Lung (tissue), 12 donors: ENCODE results near the gene KCNJ4. TPM values are rescaled to one million over a fixed set of nuclear protein-coding genes. Genes with fewer than 3 reads are reported as not detected.

ENCODE experiments used
- ATAC-seq: fragments of 200-7000 bp; cut with Tn5 transposase; one replicate; pipeline ENCODE4 v1.9.1; 2020; ENCODE audit warnings: moderate number of reproducible peaks; ENCODE audit not compliant: insufficient read depth, low FRiP score
- DNase-seq, 3 donors: peaks; one replicate each; pipeline ENCODE4 v3.0.0-alpha.2; 2013 to 2017
- H3K27ac ChIP-seq, 2 donors: one replicate each; pipeline ENCODE4 v1.5.1; 2013; ENCODE audit warnings: mild to moderate bottlenecking in 2 of 2, moderate library complexity in 2 of 2, control low read depth in 1 of 2, inconsistent platforms in 1 of 2, low read depth in 1 of 2, low read length in 1 of 2
- H3K27me3 ChIP-seq, 3 donors: one replicate each; pipeline ENCODE4 v1.5.1; 2013; ENCODE audit warnings: low read length in 2 of 3; ENCODE audit not compliant: control insufficient read depth in 3 of 3, insufficient read depth in 3 of 3
- H3K36me3 ChIP-seq, 4 donors: one replicate each; pipeline ENCODE4 v1.5.1; 2013; ENCODE audit warnings: low read length in 4 of 4, mild to moderate bottlenecking in 1 of 4, moderate library complexity in 1 of 4; ENCODE audit not compliant: control insufficient read depth in 4 of 4, insufficient read depth in 4 of 4
- H3K4me1 ChIP-seq, 5 donors: one replicate each; pipeline ENCODE4 v1.5.1; 2013; ENCODE audit warnings: low read length in 5 of 5, mild to moderate bottlenecking in 2 of 5, moderate library complexity in 1 of 5; ENCODE audit not compliant: control insufficient read depth in 5 of 5, insufficient read depth in 5 of 5
- H3K4me3 ChIP-seq: one replicate; pipeline ENCODE4 v1.5.1; 2013; ENCODE audit warnings: mild to moderate bottlenecking, control low read depth, moderate library complexity
- H3K9ac ChIP-seq, 2 donors: one replicate each; pipeline ENCODE4 v1.5.1; 2013; ENCODE audit warnings: low read length in 2 of 2, control low read depth in 1 of 2; ENCODE audit not compliant: insufficient read depth in 1 of 2
- H3K9me3 ChIP-seq, 4 donors: one replicate each; pipeline ENCODE4 v1.5.1; 2013; ENCODE audit warnings: low read length in 3 of 4, mild to moderate bottlenecking in 1 of 4, moderate library complexity in 1 of 4; ENCODE audit not compliant: control insufficient read depth in 4 of 4, insufficient read depth in 3 of 4
- CTCF ChIP-seq: IDR thresholded peaks from 2 replicates; pipeline ENCODE4 v1.5.1; 2012; ENCODE audit warnings: mild to moderate bottlenecking; ENCODE audit errors: control extremely low read depth, extremely low read depth
- WGBS, 2 donors: extraction: QIAGEN DNeasy Blood & Tissue Kit; methylation state at CpG; one replicate each; pipeline ENCODE4 v1.1.7; 2013; 5-methylcytosine and 5-hydroxymethylcytosine counted together
- polyA plus RNA-seq, 2 donors: library from polyadenylated mRNA; stranded (reverse); fragments of 200-250 nt; gene quantifications; one replicate each; pipeline ENCODE4 v1.2.1, GENCODE V29; 2013
- total RNA-seq, 2 donors: library from RNA; depleted of rRNA in 1 of 2; stranded (reverse); fragments of >200 nt in 1 of 2; gene quantifications; one replicate each; pipeline ENCODE4 v1.2.1, GENCODE V29; 2014 to 2021
- donor health status: control.
- donor health status: control.
- donor health status: Bipolar disorder and iron deficiency.
- donor health status: healthy.
- donor health status: DM: yes; HTN: yes; CAD: no.

KCNJ4 gene
- total and polyA plus RNA-seq, 4 donors: not detected

- H3K9me3 ChIP-seq: peaks cover 0 to 3% (median 0%) of the 10 kb centered on the region in 4 donors
- no peak for TF ChIP-seq CTCF
- peak overlapping the region; percentile 12 for H3K4me3 ChIP-seq
- no peak overlapping the region for H3K9ac ChIP-seq
- H3K27me3 ChIP-seq: peaks cover 0 to 64% (median 44%) of the 10 kb centered on the region in 3 donors
- DNase-seq: no peak
- no peak for ATAC-seq
- WGBS, 2 donors: 5 to 8% methylated on average over 26 to 67 of the region's 67 CpGs
- H3K36me3 ChIP-seq: no peaks in the 10 kb centered on the region
- peaks cover 0 to 5% (median 3%) of the 10 kb centered on the region in 5 donors for H3K4me1 ChIP-seq
- H3K27ac ChIP-seq: peak overlapping the region in 1 of 2 donors; percentile 75
Measured at GRCh38 chr22:38454353-38455075, 485 bp downstream of the KCNJ4 start.

- TF ChIP-seq CTCF: no peak
- 28 to 39% methylated on average over 3 of the region's 3 CpGs for WGBS, 2 donors
- no peak overlapping the region for H3K4me3 ChIP-seq
- peaks cover 0 to 3% (median 0%) of the 10 kb centered on the region in 4 donors for H3K9me3 ChIP-seq
- H3K27ac ChIP-seq: peak overlapping the region in 1 of 2 donors; percentile 55
- H3K4me1 ChIP-seq: peaks cover 0 to 5% (median 3%) of the 10 kb centered on the region in 5 donors
- ATAC-seq (no peak), DNase-seq (no peak)
- no peaks in the 10 kb centered on the region for H3K36me3 ChIP-seq
- peaks cover 0 to 64% (median 40%) of the 10 kb centered on the region in 3 donors for H3K27me3 ChIP-seq
- no peak overlapping the region for H3K9ac ChIP-seq
Measured at GRCh38 chr22:38453996-38454352, 1.0 kb downstream of the KCNJ4 start.

- 82 to 88% methylated on average over 11 of the region's 11 CpGs for WGBS, 2 donors
- H3K4me3 ChIP-seq: no peak overlapping the region
- peaks cover 0 to 57% (median 33%) of the 10 kb centered on the region in 3 donors for H3K27me3 ChIP-seq
Measured at GRCh38 chr22:38453066-38453672, 1.8 kb downstream of the KCNJ4 start.

More at GRCh38 chr22:38453066-38453672, 1.8 kb downstream of the KCNJ4 start:
- DNase-seq (no peak), ATAC-seq (no peak)
- Histone ChIP-seq H3K9me3 (peaks cover 0 to 3% (median 0%) of the 10 kb centered on the region in 4 donors), H3K27ac (peak overlapping the region in 1 of 2 donors; percentile 55), H3K36me3 (no peaks in the 10 kb centered on the region), H3K4me1 (peaks cover 0 to 5% (median 3%) of the 10 kb centered on the region in 5 donors), H3K9ac (no peak overlapping the region)
- TF ChIP-seq CTCF: no peak
